Left ventricle myocardium inferior (tissue), 1 donor: ENCODE results near the gene TEDC2. TPM values are rescaled to one million over a fixed set of nuclear protein-coding genes. Genes with fewer than 3 reads are reported as not detected.

ENCODE experiments used
- DNase-seq: peaks from one replicate; pipeline ENCODE4 v3.0.0-alpha.2; 2020
- H3K27ac ChIP-seq: fragments of 200-600 bp; replicated peaks from 2 replicates; pipeline ENCODE4 v1.8.0; 2021
- H3K27me3 ChIP-seq: fragments of 200-600 bp; 2 replicates; pipeline ENCODE4 v1.8.0; 2021; ENCODE audit warnings: low read depth
- H3K36me3 ChIP-seq: fragments of 200-600 bp; 2 replicates; pipeline ENCODE4 v1.8.0; 2021
- H3K4me1 ChIP-seq: fragments of 200-600 bp; 2 replicates; pipeline ENCODE4 v1.8.0; 2021
- H3K4me3 ChIP-seq: fragments of 200-600 bp; 2 replicates; pipeline ENCODE4 v1.8.0; 2021; ENCODE audit warnings: mild to moderate bottlenecking, moderate library complexity
- H3K9me3 ChIP-seq: fragments of 200-600 bp; replicated peaks from 2 replicates; pipeline ENCODE4 v1.8.0; 2021
- intact Hi-C: fragments of 100-400 bp; cut with micrococcal nuclease; formaldehyde crosslinking; loops from one replicate; pipeline ENCODE4 v1.11.0; 2022
- total RNA-seq: library from RNA; stranded (reverse); fragmentation: NEBNext Ultra II Directional; extraction: Animal tissue kit (Norgen Biotek cat#: 25700); gene quantifications from one replicate; pipeline ENCODE4 v1.2.1, GENCODE V29; 2021
- TF ChIP-seq, protein P1 (sequence below): fragments of 200-600 bp; IDR thresholded peaks from 2 replicates; pipeline ENCODE4 v1.8.0; 2021; ENCODE audit warnings: antibody characterized with exemption, mild to moderate bottlenecking, borderline replicate concordance
- donor health status: DM: no; HTN: yes; CAD: no; lungs with severe emphysema.

Gene TEDC2
- total RNA-seq, 1 donor from 2014 or later = 1.3 TPM

DNA sequence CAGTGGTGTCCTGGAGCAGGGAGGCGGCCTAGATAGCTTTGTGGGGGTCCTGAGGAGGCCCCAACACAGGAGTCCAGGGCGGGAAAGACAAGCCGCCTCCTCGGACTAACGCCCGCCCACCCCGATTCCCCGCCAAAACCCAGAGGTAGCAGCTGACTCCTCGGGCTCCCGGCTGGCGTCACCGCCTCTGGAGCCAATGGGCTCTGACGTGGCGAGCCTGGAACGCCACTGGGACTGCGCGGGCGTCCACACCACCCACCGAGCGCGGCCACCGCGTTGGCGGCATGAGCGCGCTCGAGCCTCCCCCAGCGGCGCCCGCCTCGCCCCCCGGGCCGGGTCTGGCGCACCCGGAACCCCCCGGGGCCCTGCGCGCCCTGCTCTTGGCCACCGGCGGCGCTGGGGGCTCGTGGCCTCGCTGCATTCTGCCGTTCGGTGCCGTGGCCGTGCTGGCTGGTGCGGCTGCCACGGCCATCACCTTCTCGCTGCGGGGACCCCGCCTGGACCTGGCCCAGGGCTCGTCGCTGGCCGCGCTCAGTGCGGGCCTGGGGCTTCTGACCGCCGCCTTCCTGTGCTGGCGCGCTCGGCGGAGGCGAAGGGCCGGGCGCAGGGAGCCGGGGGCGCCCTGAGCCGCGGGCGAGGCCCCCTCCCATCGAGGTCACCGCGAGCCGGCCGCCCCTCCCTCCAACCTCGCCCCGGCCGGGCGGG lies 7.8 kb downstream of the TEDC2 start:
- Histone ChIP-seq H3K36me3 (no peaks in the 10 kb centered on the region), H3K27ac (peak overlapping the region; percentile 47), H3K4me1 (peaks cover 52% of the 10 kb centered on the region), H3K4me3 (peak overlapping the region; percentile 74), H3K9me3 (no peaks in the 10 kb centered on the region), H3K27me3 (peaks cover 39% of the 10 kb centered on the region)
- intact Hi-C loops = no loop called here
- TF ChIP-seq, protein P1, sequence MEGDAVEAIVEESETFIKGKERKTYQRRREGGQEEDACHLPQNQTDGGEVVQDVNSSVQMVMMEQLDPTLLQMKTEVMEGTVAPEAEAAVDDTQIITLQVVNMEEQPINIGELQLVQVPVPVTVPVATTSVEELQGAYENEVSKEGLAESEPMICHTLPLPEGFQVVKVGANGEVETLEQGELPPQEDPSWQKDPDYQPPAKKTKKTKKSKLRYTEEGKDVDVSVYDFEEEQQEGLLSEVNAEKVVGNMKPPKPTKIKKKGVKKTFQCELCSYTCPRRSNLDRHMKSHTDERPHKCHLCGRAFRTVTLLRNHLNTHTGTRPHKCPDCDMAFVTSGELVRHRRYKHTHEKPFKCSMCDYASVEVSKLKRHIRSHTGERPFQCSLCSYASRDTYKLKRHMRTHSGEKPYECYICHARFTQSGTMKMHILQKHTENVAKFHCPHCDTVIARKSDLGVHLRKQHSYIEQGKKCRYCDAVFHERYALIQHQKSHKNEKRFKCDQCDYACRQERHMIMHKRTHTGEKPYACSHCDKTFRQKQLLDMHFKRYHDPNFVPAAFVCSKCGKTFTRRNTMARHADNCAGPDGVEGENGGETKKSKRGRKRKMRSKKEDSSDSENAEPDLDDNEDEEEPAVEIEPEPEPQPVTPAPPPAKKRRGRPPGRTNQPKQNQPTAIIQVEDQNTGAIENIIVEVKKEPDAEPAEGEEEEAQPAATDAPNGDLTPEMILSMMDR = peak; percentile 16
- DNase-seq = peak; percentile 80

DNA sequence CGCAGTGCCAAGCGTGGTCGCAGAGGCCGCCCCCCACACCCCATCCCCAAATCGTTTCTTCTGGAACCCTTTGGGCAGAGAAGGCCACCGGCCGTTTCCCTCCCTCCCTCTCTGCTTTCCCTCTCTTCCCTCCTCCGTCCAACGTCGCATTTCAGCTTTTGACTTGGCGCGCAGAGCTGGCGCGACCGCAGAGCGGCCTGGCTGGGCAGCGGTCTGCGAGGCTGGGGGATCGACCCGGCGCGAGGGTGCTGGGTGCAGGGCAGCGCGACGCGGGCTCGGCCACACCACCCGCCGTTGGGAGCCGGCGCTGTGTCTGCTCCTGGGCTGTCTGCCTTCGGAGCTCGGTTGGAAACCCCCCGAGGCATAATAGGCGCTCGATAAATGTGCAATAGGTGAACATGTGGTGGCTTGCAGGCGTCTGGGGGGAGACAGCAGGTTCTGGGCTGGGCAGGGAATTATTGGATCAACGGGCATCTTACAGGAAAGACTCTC lies 8.4 kb downstream of the TEDC2 start:
- peak overlapping the region; percentile 74 for H3K4me3 ChIP-seq
- peaks cover 45% of the 10 kb centered on the region for H3K27me3 ChIP-seq
- no peak overlapping the region for H3K27ac ChIP-seq
- DNase-seq = no peak
- TF ChIP-seq, protein P1 = no peak
- peaks cover 57% of the 10 kb centered on the region for H3K4me1 ChIP-seq
- intact Hi-C loops = no loop called here
- H3K36me3 ChIP-seq = no peaks in the 10 kb centered on the region
- no peaks in the 10 kb centered on the region for H3K9me3 ChIP-seq

DNA sequence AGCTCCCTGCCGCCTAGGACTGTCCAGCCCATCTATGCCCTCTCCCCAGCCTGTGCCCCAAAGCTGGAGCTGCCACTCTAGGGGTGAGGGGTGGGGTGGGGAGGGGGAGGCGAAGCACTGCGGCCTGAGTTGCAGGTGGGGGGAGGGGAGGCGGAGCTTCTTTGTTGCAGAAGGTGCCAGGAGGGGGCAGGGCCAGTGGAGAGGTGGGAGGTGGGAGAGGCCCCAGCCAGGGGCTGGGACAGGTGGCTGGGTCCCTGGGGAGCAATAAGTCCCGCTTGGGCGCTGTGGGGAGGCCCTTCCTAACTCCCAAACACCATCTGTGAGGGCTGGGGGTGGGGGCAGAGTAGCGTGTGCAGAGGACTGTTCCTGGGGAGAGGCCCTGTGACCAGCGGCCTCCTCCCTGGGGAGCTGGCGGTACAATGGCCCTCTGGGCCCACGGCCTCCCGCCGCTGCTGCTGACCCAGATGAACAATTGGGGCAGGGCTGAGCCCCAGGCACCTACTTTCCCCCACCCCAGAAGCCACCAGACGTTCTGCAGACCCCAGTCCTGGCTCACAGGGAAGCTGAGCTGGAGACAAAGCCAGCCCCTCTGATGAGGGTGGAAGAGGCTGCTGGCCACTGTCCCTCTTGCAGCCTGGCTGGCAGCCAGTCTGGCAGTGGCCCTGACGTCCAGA lies 9.0 kb downstream of the TEDC2 start:
- Histone ChIP-seq H3K4me3 (peak overlapping the region; percentile 74), H3K27ac (no peak overlapping the region), H3K9me3 (no peaks in the 10 kb centered on the region), H3K4me1 (peaks cover 61% of the 10 kb centered on the region), H3K36me3 (no peaks in the 10 kb centered on the region), H3K27me3 (peaks cover 49% of the 10 kb centered on the region)
- DNase-seq = no peak
- TF ChIP-seq, protein P1 = no peak
- intact Hi-C loops = no loop called here

DNA sequence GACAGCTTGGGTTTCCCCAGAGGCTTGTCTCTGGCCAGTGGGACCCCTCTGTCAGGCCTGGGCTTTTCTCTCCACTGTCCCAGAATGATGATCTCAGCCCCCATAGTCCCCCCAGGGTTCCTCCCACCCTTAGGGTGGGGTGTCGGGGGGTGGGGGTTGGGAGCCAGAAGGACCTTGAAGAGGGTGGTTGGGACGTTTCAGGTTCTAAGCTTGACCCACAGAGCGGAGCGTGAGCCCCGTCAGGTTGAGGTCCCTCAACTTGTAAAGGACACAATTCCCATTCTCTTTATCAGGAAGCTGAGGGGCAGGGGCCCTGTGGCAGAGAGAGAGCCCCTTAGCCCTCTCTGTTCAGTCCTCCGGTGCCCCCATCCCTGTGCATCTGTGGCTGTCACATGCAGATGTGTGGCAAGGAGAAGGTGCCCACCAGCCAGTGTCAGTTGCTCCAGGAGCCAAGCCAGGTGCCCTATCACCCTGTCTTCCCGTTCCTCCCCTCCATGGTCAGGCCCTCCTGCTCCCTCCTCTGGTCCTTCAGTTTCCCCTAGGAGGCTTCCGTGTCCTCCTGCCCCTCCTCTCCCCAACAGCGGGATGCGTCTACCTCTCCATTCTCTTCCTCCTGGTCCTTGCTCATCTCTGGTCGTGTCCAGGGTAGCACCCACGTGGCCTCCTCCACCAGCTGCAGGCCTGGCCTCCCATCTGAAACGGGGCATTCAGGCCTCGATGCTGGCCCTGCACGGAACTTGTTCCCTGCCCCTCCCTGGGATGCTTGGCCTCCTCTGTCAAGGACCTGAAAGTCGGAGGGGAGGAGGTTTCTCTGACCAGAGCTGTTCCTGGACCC lies 9.7 kb downstream of the TEDC2 start:
- peaks cover 68% of the 10 kb centered on the region for H3K4me1 ChIP-seq

DNA sequence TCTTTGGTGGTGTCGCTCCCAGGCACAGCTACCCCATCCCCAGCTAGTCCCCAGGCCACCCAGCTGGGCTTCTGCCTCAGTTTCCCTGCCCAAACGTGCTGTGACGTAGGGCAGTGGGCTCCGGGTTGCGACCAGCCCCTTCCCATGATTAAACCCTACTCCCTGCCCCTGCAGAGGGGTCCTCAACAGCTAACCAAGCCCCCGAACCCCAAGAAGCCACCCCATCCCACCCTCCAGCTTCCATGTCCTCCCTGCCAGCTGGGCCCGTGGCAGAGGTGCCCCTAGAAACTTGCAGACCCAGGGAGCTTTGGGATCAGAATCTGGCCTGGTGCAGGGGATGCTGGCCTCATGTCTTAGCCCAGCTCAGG lies 10.3 kb downstream of the TEDC2 start:
- no peaks in the 10 kb centered on the region for H3K9me3 ChIP-seq
- DNase-seq = no peak
- peaks cover 49% of the 10 kb centered on the region for H3K27me3 ChIP-seq
- TF ChIP-seq, protein P1 = no peak
- H3K4me3 ChIP-seq = no peak overlapping the region
- no peaks in the 10 kb centered on the region for H3K36me3 ChIP-seq
- peaks cover 71% of the 10 kb centered on the region for H3K4me1 ChIP-seq
- H3K27ac ChIP-seq = no peak overlapping the region
- intact Hi-C loops = no loop called here

More for the DNA sequence above, 9.7 kb downstream of the TEDC2 start:
- Histone ChIP-seq H3K27me3 (peaks cover 49% of the 10 kb centered on the region), H3K4me3 (no peak overlapping the region), H3K36me3 (no peaks in the 10 kb centered on the region), H3K9me3 (no peaks in the 10 kb centered on the region), H3K27ac (no peak overlapping the region)
- intact Hi-C loops = no loop called here
- DNase-seq = no peak
- TF ChIP-seq, protein P1 = no peak
